ENCODE results near the gene MAPK9. TPM values are rescaled to one million over a fixed set of nuclear protein-coding genes. Genes with fewer than 3 reads are reported as not detected.
A peak's percentile ranks its signal among the peaks of the same experiment; 100 is the strongest.

The MAPK9 gene
- total and polyA plus RNA-seq, 7 experiments from 2014 or later = 14.7 to 41.4 (median 30.4) TPM

GRCh38 chr5:180208038-180208434, 83.8 kb downstream of the MAPK9 start:
- Histone ChIP-seq H3K27ac (ENCODE audit: low read depth, low read length) (no peak overlapping the region), H3K4me3 (ENCODE audit: low read length) (no peak overlapping the region), H3K27me3 (ENCODE audit: control insufficient read depth in 2 of 2, insufficient read depth in 2 of 2, low read length in 2 of 2) (peaks cover 0 to 7% of the 10 kb centered on the region in 2 donors), H3K9me3 (ENCODE audit: control insufficient read depth in 2 of 3, low read length in 3 of 3) (no peaks in the 10 kb centered on the region), H3K36me3 (ENCODE audit: control insufficient read depth in 2 of 3, insufficient read depth in 3 of 3, low read length in 3 of 3) (no peaks in the 10 kb centered on the region), H3K4me1 (ENCODE audit: control insufficient read depth in 2 of 2, insufficient read depth in 2 of 2, low read length in 2 of 2) (no peaks in the 10 kb centered on the region)
- peaks cover 34 to 67% (median 46%) of the 10 kb centered on the region in 5 donors for H3K27me3 Mint-ChIP-seq
- intact Hi-C loops (cut with micrococcal nuclease) = loop anchor here in 1 of 2 donors (10.0 kb wide), 1 partner anchor 83 kb away; no protein-coding TSS in a partner anchor
- H3K27ac Mint-ChIP-seq = no peak overlapping the region
- ChIA-PET POLR2A (no interaction called here), CTCF (no interaction called here)
- peaks cover 5 to 14% (median 9%) of the 10 kb centered on the region in 7 donors for H3K4me1 Mint-ChIP-seq
- DNase-seq (no peak), ATAC-seq (no peak)
- peak overlapping the region; percentile 38 to 87 (median 58) for H3K4me3 Mint-ChIP-seq
- H3K36me3 Mint-ChIP-seq = peaks cover 0 to 3% (median 0%) of the 10 kb centered on the region in 5 donors
- H3K9me3 Mint-ChIP-seq = peaks cover 0 to 4% (median 0%) of the 10 kb centered on the region in 11 donors

- no peak overlapping the region for H3K27ac ChIP-seq (ENCODE audit: low read depth, low read length)
- no peaks in the 10 kb centered on the region for H3K4me1 ChIP-seq (ENCODE audit: control insufficient read depth in 2 of 2, insufficient read depth in 2 of 2, low read length in 2 of 2)
- Mint-ChIP-seq H3K4me3 (peak overlapping the region in 7 of 10 donors; percentile 26 to 87 (median 54)), H3K27ac (no peak overlapping the region), H3K4me1 (peaks cover 5 to 14% (median 9%) of the 10 kb centered on the region in 7 donors), H3K9me3 (peaks cover 0 to 4% (median 0%) of the 10 kb centered on the region in 11 donors), H3K36me3 (peaks cover 0 to 3% (median 0%) of the 10 kb centered on the region in 5 donors), H3K27me3 (peaks cover 34 to 67% (median 46%) of the 10 kb centered on the region in 5 donors)
- ChIA-PET CTCF (no interaction called here), POLR2A (no interaction called here)
- no peaks in the 10 kb centered on the region for H3K36me3 ChIP-seq (ENCODE audit: control insufficient read depth in 2 of 3, insufficient read depth in 3 of 3, low read length in 3 of 3)
- H3K27me3 ChIP-seq (ENCODE audit: control insufficient read depth in 2 of 2, insufficient read depth in 2 of 2, low read length in 2 of 2) = peaks cover 0 to 7% of the 10 kb centered on the region in 2 donors
- DNase-seq (no peak), ATAC-seq (no peak)
- H3K4me3 ChIP-seq (ENCODE audit: low read length) = no peak overlapping the region
- intact Hi-C loops (cut with micrococcal nuclease) = loop anchor here in 1 of 2 donors (10.0 kb wide), 1 partner anchor 83 kb away; no protein-coding TSS in a partner anchor
- H3K9me3 ChIP-seq (ENCODE audit: control insufficient read depth in 2 of 3, low read length in 3 of 3) = no peaks in the 10 kb centered on the region
Measured at GRCh38 chr5:180207593-180207992, 84.3 kb downstream of the MAPK9 start.

GRCh38 chr5:180206993-180207392, 84.9 kb downstream of the MAPK9 start:
- Mint-ChIP-seq H3K27me3 (peaks cover 34 to 61% (median 45%) of the 10 kb centered on the region in 5 donors), H3K9me3 (peaks cover 0 to 1% (median 0%) of the 10 kb centered on the region in 11 donors), H3K36me3 (peaks cover 0 to 2% (median 0%) of the 10 kb centered on the region in 5 donors), H3K4me3 (peak overlapping the region in 5 of 10 donors; percentile 18 to 58 (median 40)), H3K4me1 (peaks cover 5 to 11% (median 9%) of the 10 kb centered on the region in 7 donors), H3K27ac (no peak overlapping the region)
- intact Hi-C loops (cut with micrococcal nuclease) = loop anchor here in 1 of 2 donors (10.0 kb wide), 1 partner anchor 82 kb away; no protein-coding TSS in a partner anchor
- ATAC-seq = no peak
- POLR2A ChIA-PET = no interaction called here
- Histone ChIP-seq H3K27me3 (ENCODE audit: control insufficient read depth in 2 of 2, insufficient read depth in 2 of 2, low read length in 2 of 2) (peaks cover 0 to 7% of the 10 kb centered on the region in 2 donors), H3K36me3 (ENCODE audit: control insufficient read depth in 2 of 3, insufficient read depth in 3 of 3, low read length in 3 of 3) (no peaks in the 10 kb centered on the region), H3K4me3 (ENCODE audit: low read length) (no peak overlapping the region), H3K9me3 (ENCODE audit: control insufficient read depth in 2 of 3, low read length in 3 of 3) (no peaks in the 10 kb centered on the region), H3K4me1 (ENCODE audit: control insufficient read depth in 2 of 2, insufficient read depth in 2 of 2, low read length in 2 of 2) (no peaks in the 10 kb centered on the region), H3K27ac (ENCODE audit: low read depth, low read length) (no peak overlapping the region)
- DNase-seq = no peak
- CTCF ChIA-PET = no interaction called here

- ChIA-PET POLR2A (no interaction called here), CTCF (no interaction called here)
- Histone ChIP-seq H3K36me3 (ENCODE audit: control insufficient read depth in 2 of 3, insufficient read depth in 3 of 3, low read length in 3 of 3) (no peaks in the 10 kb centered on the region), H3K4me1 (ENCODE audit: control insufficient read depth in 2 of 2, insufficient read depth in 2 of 2, low read length in 2 of 2) (no peaks in the 10 kb centered on the region), H3K9me3 (ENCODE audit: control insufficient read depth in 2 of 3, low read length in 3 of 3) (no peaks in the 10 kb centered on the region), H3K27ac (ENCODE audit: low read depth, low read length) (no peak overlapping the region), H3K4me3 (ENCODE audit: low read length) (no peak overlapping the region), H3K27me3 (ENCODE audit: control insufficient read depth in 2 of 2, insufficient read depth in 2 of 2, low read length in 2 of 2) (peaks cover 0 to 7% of the 10 kb centered on the region in 2 donors)
- H3K36me3 Mint-ChIP-seq = no peaks in the 10 kb centered on the region
- no peaks in the 10 kb centered on the region for H3K9me3 Mint-ChIP-seq
- H3K27me3 Mint-ChIP-seq = peaks cover 31 to 63% (median 46%) of the 10 kb centered on the region in 5 donors
- peaks cover 5 to 11% (median 9%) of the 10 kb centered on the region in 7 donors for H3K4me1 Mint-ChIP-seq
- intact Hi-C loops (cut with micrococcal nuclease) = loop anchor here in 1 of 2 donors (10.0 kb wide), 1 partner anchor 81 kb away; no protein-coding TSS in a partner anchor
- DNase-seq = no peak
- ATAC-seq = no peak
- H3K4me3 Mint-ChIP-seq = no peak overlapping the region
- H3K27ac Mint-ChIP-seq = no peak overlapping the region
Measured at GRCh38 chr5:180205916-180206315, 86.0 kb downstream of the MAPK9 start.

GRCh38 chr5:180204276-180204819, 87.5 kb downstream of the MAPK9 start:
- POLR2A ChIA-PET = no interaction called here
- H3K27ac ChIP-seq (ENCODE audit: low read depth, low read length) = no peak overlapping the region
- ATAC-seq (no peak), DNase-seq (no peak)
- H3K36me3 ChIP-seq (ENCODE audit: control insufficient read depth in 2 of 3, insufficient read depth in 3 of 3, low read length in 3 of 3) = no peaks in the 10 kb centered on the region
- Mint-ChIP-seq H3K27me3 (peaks cover 24 to 58% (median 43%) of the 10 kb centered on the region in 5 donors), H3K4me3 (no peak overlapping the region), H3K36me3 (no peaks in the 10 kb centered on the region), H3K9me3 (no peaks in the 10 kb centered on the region), H3K4me1 (peaks cover 5 to 11% (median 9%) of the 10 kb centered on the region in 7 donors), H3K27ac (no peak overlapping the region)
- intact Hi-C loops (cut with micrococcal nuclease) = loop anchor here in 1 of 2 donors (10.0 kb wide), 1 partner anchor 80 kb away; no protein-coding TSS in a partner anchor
- H3K4me1 ChIP-seq (ENCODE audit: control insufficient read depth in 2 of 2, insufficient read depth in 2 of 2, low read length in 2 of 2) = no peaks in the 10 kb centered on the region
- no peak overlapping the region for H3K4me3 ChIP-seq (ENCODE audit: low read length)
- no peaks in the 10 kb centered on the region for H3K9me3 ChIP-seq (ENCODE audit: control insufficient read depth in 2 of 3, low read length in 3 of 3)
- CTCF ChIA-PET = interaction anchor here (0.7 to 1.1 kb wide), 2 partner anchors 10 to 71 kb away, joined by 3 read pairs; no protein-coding TSS in a partner anchor
- peaks cover 0 to 4% of the 10 kb centered on the region in 2 donors for H3K27me3 ChIP-seq (ENCODE audit: control insufficient read depth in 2 of 2, insufficient read depth in 2 of 2, low read length in 2 of 2)

- no peaks in the 10 kb centered on the region for H3K4me1 ChIP-seq (ENCODE audit: control insufficient read depth in 2 of 2, insufficient read depth in 2 of 2, low read length in 2 of 2)
- Mint-ChIP-seq H3K27ac (no peak overlapping the region), H3K4me1 (peaks cover 0 to 6% (median 3%) of the 10 kb centered on the region in 7 donors), H3K4me3 (no peak overlapping the region), H3K27me3 (peaks cover 18 to 53% (median 37%) of the 10 kb centered on the region in 5 donors), H3K36me3 (no peaks in the 10 kb centered on the region), H3K9me3 (no peaks in the 10 kb centered on the region)
- CTCF ChIA-PET = interaction anchor here (0.5 to 1.6 kb wide), 2 partner anchors 111 to 142 kb away, joined by 3 read pairs; no protein-coding TSS in a partner anchor
- H3K36me3 ChIP-seq (ENCODE audit: control insufficient read depth in 2 of 3, insufficient read depth in 3 of 3, low read length in 3 of 3) = no peaks in the 10 kb centered on the region
- POLR2A ChIA-PET = no interaction called here
- H3K27ac ChIP-seq (ENCODE audit: low read depth, low read length) = no peak overlapping the region
- peaks cover 0 to 2% of the 10 kb centered on the region in 2 donors for H3K27me3 ChIP-seq (ENCODE audit: control insufficient read depth in 2 of 2, insufficient read depth in 2 of 2, low read length in 2 of 2)
- DNase-seq (no peak), ATAC-seq (no peak)
- H3K4me3 ChIP-seq (ENCODE audit: low read length) = no peak overlapping the region
- H3K9me3 ChIP-seq (ENCODE audit: control insufficient read depth in 2 of 3, low read length in 3 of 3) = no peaks in the 10 kb centered on the region
- intact Hi-C loops (cut with micrococcal nuclease) = loop anchor here in 1 of 2 donors (10.0 kb wide), 1 partner anchor 78 kb away; no protein-coding TSS in a partner anchor
Measured at GRCh38 chr5:180202939-180203573, 88.8 kb downstream of the MAPK9 start.

Measured in naive thymus-derived CD4-positive, alpha-beta T cell (primary cell).